Measurements from ENCODE around the gene RFX7.

- no peak for TF ChIP-seq CTCF (IDR thresholded peaks at IDR 0.05)
- no peak for TF ChIP-seq EZH2 (IDR thresholded peaks at IDR 0.05; ENCODE audit: borderline replicate concordance, insufficient read depth, low read depth, low read length, poor library complexity, severe bottlenecking)
These were observed 196.3 kb downstream of the RFX7 start for GRCh38 chr15:56047354-56047753.
